Stimulated activated naive B cell treated with anti-CD40 and anti-IgM and Interleukin-4, amounts not matched to agents 10 μg/mL and 1 μg/mL and 100 μg/mL, for 72 hours (primary cell): ENCODE results near the gene TRAPPC3L.

Source experiments
- ATAC-seq, 2 donors: fragments of 150-1000 bp; cut with Tn5 transposase; replicated peaks; 2 replicates each; pipeline ENCODE4 v1.10.0; 2021; ENCODE audit warnings: moderate library complexity in 1 of 2
- DNase-seq: peaks from one replicate; pipeline ENCODE4 v3.0.0; 2021
- H3K27ac Mint-ChIP-seq: one replicate; pipeline ENCODE4 v1.8.0; 2022; ENCODE audit warnings: mild to moderate bottlenecking, mixed read lengths
- H3K27me3 Mint-ChIP-seq, 2 donors: one replicate each; pipeline ENCODE4 v1.8.0; 2022; ENCODE audit warnings: mixed read lengths in 2 of 2
- H3K36me3 Mint-ChIP-seq, 2 donors: one replicate each; pipeline ENCODE4 v1.8.0; 2022; ENCODE audit warnings: mixed read lengths in 2 of 2, mild to moderate bottlenecking in 1 of 2
- H3K4me1 Mint-ChIP-seq, 2 donors: one replicate each; pipeline ENCODE4 v1.8.0; 2022; ENCODE audit warnings: mixed read lengths in 2 of 2, mild to moderate bottlenecking in 1 of 2
- H3K4me3 Mint-ChIP-seq, 2 donors: one replicate each; pipeline ENCODE4 v1.8.0; 2022; ENCODE audit warnings: mild to moderate bottlenecking in 2 of 2, mixed read lengths in 2 of 2, moderate library complexity in 1 of 2
- H3K9me3 Mint-ChIP-seq, 2 donors: one replicate each; pipeline ENCODE4 v1.8.0; 2022; ENCODE audit warnings: mixed read lengths in 2 of 2, mild to moderate bottlenecking in 1 of 2

TRAPPC3L gene

GRCh38 chr6:116542426-116542825 lies 3.1 kb downstream of the TRAPPC3L start:
- Mint-ChIP-seq H3K27me3 (peaks cover 27 to 31% of the 10 kb centered on the region in 2 donors), H3K36me3 (no peaks in the 10 kb centered on the region), H3K4me1 (no peaks in the 10 kb centered on the region), H3K27ac (no peak overlapping the region), H3K4me3 (no peak overlapping the region), H3K9me3 (no peaks in the 10 kb centered on the region)
- DNase-seq (no peak), ATAC-seq (no peak)

DNA sequence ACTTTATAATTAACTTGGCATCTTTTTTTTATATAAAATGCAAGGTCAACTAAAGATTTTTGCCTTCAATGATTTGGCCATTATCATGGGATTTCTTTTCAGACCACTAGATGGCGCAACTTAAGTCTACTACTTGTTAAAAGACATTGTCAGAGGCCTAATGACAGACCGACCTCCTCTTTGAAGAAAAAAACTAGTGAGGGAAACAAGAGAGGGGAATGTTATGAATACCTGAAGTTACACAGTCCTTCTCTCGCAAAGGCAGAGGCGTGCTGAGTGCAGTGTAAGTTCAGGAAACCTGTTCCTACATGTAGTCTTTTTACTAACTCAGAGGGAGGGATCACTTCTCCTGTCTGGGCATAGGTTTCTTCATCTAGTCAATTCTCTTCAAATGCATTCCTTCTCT lies 9.3 kb downstream of the TRAPPC3L start:
- Mint-ChIP-seq H3K9me3 (no peaks in the 10 kb centered on the region), H3K27me3 (peaks cover 16 to 17% of the 10 kb centered on the region in 2 donors), H3K4me3 (no peak overlapping the region), H3K27ac (no peak overlapping the region), H3K4me1 (peaks cover 4 to 9% of the 10 kb centered on the region in 2 donors), H3K36me3 (no peaks in the 10 kb centered on the region)
- peak; percentile 54 to 59 for ATAC-seq
- peak; percentile 3 for DNase-seq

DNA sequence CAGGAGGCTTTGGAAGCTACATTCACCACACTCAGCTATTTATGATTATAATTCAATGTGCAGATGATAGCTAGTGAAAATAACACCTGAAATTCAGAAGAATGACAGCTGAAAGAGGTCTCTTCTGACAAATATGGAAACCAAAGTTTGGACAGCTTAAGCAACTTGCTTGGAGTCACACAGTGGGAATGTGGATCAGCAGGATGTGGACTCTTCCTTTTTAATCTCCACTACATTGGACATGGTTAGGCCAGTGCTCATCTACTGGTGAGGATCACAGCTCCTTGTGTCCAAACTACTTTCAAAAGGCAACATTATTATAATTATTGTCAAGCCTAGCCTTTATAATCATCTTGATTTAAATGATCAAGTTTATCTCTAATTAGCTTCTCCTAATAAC lies 10.4 kb downstream of the TRAPPC3L start:
- Mint-ChIP-seq H3K27me3 (peaks cover 8 to 9% of the 10 kb centered on the region in 2 donors), H3K4me1 (peaks cover 6 to 9% of the 10 kb centered on the region in 2 donors), H3K27ac (no peak overlapping the region), H3K9me3 (no peaks in the 10 kb centered on the region), H3K4me3 (no peak overlapping the region), H3K36me3 (no peaks in the 10 kb centered on the region)
- ATAC-seq (no peak), DNase-seq (no peak)

GRCh38 chr6:116533233-116533957 lies 12.1 kb downstream of the TRAPPC3L start:
- H3K9me3 Mint-ChIP-seq, result no peaks in the 10 kb centered on the region
- no peaks in the 10 kb centered on the region for H3K27me3 Mint-ChIP-seq
- peaks cover 6 to 9% of the 10 kb centered on the region in 2 donors for H3K4me1 Mint-ChIP-seq
- no peaks in the 10 kb centered on the region for H3K36me3 Mint-ChIP-seq
- DNase-seq, result no peak
- H3K27ac Mint-ChIP-seq, result no peak overlapping the region
- no peak for ATAC-seq
- no peak overlapping the region for H3K4me3 Mint-ChIP-seq

GRCh38 chr6:116531675-116532570 lies 13.6 kb downstream of the TRAPPC3L start:
- Mint-ChIP-seq H3K4me1 (peaks cover 6 to 9% of the 10 kb centered on the region in 2 donors), H3K36me3 (no peaks in the 10 kb centered on the region), H3K27ac (no peak overlapping the region), H3K9me3 (no peaks in the 10 kb centered on the region), H3K27me3 (no peaks in the 10 kb centered on the region), H3K4me3 (no peak overlapping the region)
- ATAC-seq, result peak; percentile 90 to 93
- DNase-seq, result peak; percentile 47

GRCh38 chr6:116530436-116530835 lies 15.0 kb downstream of the TRAPPC3L start:
- no peak overlapping the region for H3K4me3 Mint-ChIP-seq
- no peaks in the 10 kb centered on the region for H3K27me3 Mint-ChIP-seq
- H3K27ac Mint-ChIP-seq, result no peak overlapping the region

GRCh38 chr6:116529466-116530290 lies 15.8 kb downstream of the TRAPPC3L start:
- no peaks in the 10 kb centered on the region for H3K36me3 Mint-ChIP-seq
- ATAC-seq (no peak), DNase-seq (no peak)
- H3K27ac Mint-ChIP-seq, result no peak overlapping the region
- peaks cover 4 to 11% of the 10 kb centered on the region in 2 donors for H3K4me1 Mint-ChIP-seq
- H3K4me3 Mint-ChIP-seq, result no peak overlapping the region
- H3K9me3 Mint-ChIP-seq, result no peaks in the 10 kb centered on the region
- H3K27me3 Mint-ChIP-seq, result no peaks in the 10 kb centered on the region

More at GRCh38 chr6:116530436-116530835, 15.0 kb downstream of the TRAPPC3L start:
- no peak for DNase-seq
- no peaks in the 10 kb centered on the region for H3K36me3 Mint-ChIP-seq
- peaks cover 4 to 11% of the 10 kb centered on the region in 2 donors for H3K4me1 Mint-ChIP-seq
- no peaks in the 10 kb centered on the region for H3K9me3 Mint-ChIP-seq
- ATAC-seq, result no peak

GRCh38 chr6:116528780-116529179 lies 16.7 kb downstream of the TRAPPC3L start:
- Mint-ChIP-seq H3K9me3 (no peaks in the 10 kb centered on the region), H3K27me3 (no peaks in the 10 kb centered on the region), H3K4me3 (no peak overlapping the region), H3K36me3 (no peaks in the 10 kb centered on the region), H3K27ac (no peak overlapping the region), H3K4me1 (peaks cover 4 to 11% of the 10 kb centered on the region in 2 donors)
- no peak for DNase-seq
- no peak for ATAC-seq

DNA sequence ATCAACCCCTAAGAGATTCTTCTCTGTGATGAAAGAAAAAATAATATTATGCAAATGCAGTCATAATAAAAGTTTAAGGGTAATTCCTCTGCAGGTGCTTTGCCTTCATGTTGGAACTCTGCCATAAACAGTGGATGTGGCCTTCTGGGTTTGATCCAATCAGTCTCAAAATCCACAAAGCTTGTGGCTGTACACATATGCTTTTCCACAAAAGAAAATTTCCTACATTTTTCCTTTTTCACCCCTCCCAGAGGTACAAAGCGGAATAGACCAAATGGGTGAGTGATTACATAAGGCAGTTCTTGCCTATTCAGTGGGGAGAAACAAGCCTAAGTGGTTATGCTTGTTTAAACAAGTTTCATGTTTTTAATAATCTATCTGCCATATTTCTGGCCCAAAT lies 17.4 kb downstream of the TRAPPC3L start:
- Mint-ChIP-seq H3K36me3 (no peaks in the 10 kb centered on the region), H3K4me3 (no peak overlapping the region), H3K27ac (no peak overlapping the region), H3K4me1 (peaks cover 4 to 11% of the 10 kb centered on the region in 2 donors), H3K27me3 (no peaks in the 10 kb centered on the region), H3K9me3 (no peaks in the 10 kb centered on the region)
- ATAC-seq (peak in 1 of 2 donors; percentile 27), DNase-seq (no peak)

DNA sequence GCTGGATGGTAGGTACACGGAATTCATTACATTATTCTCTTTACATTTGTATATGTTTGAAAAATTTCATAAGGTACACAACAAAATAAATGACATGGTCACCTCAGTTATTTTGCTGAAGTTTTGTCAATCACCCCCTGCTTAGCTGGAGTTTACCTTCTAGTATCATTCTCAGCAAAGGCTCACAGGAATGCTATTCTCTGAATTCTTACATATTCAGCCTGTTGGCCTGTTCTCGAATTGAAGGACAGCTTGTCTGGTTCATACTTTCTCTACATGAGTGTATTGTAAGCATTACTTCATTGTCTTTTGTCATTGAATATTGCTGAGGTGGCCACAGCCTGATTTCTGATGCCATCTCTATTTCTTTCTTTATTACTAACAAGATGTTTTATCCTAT lies 21.2 kb downstream of the TRAPPC3L start:
- Mint-ChIP-seq H3K4me1 (peaks cover 2 to 6% of the 10 kb centered on the region in 2 donors), H3K9me3 (no peaks in the 10 kb centered on the region), H3K4me3 (no peak overlapping the region), H3K27ac (no peak overlapping the region), H3K27me3 (no peaks in the 10 kb centered on the region), H3K36me3 (no peaks in the 10 kb centered on the region)
- no peak for ATAC-seq
- no peak for DNase-seq

DNA sequence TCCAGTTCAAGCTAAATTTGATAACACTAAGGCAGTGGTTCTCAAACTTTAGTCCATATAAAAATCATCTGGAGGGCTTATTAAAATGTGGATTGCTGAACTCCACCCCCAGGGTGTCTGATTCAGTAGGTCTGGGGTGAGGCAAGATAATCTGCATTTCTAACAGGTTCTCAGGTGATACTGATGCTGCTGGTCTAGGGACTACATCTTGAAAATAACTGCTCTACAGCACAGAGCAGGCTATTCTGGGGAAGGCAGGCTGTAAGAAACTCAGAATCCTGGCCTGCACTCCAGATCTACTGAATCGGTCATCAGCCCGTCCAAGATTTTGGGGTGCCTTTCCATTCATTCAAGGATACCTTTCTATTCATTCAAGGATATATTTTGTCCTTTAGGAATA lies 22.6 kb downstream of the TRAPPC3L start:
- Mint-ChIP-seq H3K4me3 (no peak overlapping the region), H3K36me3 (no peaks in the 10 kb centered on the region), H3K4me1 (peaks cover 2 to 6% of the 10 kb centered on the region in 2 donors), H3K27ac (no peak overlapping the region), H3K9me3 (no peaks in the 10 kb centered on the region), H3K27me3 (no peaks in the 10 kb centered on the region)
- no peak for ATAC-seq
- DNase-seq, result no peak

DNA sequence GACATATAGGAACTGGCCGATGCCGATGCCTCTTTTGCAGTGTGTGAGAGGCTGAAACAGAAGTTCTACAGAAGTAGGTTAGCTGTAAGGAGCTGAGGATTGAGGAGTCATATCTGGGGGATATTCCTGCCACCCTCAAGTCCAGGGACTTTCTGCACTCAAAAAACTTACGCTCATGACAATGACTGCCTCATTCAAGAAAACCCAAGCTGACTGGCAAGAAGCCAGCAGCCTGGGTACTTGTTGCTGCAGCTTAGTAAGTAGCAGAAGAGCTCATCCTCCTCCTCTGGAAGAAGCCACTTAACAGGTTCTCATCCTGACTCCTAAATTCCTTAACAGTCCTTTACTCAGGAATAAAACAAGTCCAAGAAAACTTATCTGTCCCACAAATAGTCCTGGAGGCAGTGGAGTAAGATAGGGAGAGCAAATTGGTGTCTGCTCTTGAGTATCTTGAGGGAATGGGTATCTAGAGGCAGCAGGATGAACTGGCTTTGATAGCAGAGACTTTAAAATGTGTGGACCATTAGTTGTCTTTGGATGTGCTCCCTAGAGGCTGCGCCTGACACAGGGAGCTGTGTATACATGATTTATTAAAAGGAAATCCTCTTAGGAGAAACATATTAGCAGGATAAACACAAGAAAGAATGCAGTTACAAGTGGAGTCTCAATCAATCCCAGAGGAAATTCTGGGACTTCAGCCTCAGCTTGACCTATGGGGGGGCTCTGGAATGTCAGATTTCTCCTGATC lies 26.7 kb downstream of the TRAPPC3L start:
- no peak for ATAC-seq
- no peaks in the 10 kb centered on the region for H3K9me3 Mint-ChIP-seq
- H3K36me3 Mint-ChIP-seq, result no peaks in the 10 kb centered on the region
- no peaks in the 10 kb centered on the region for H3K27me3 Mint-ChIP-seq
- DNase-seq, result no peak
- no peak overlapping the region for H3K4me3 Mint-ChIP-seq
- peaks cover 3 to 5% of the 10 kb centered on the region in 2 donors for H3K4me1 Mint-ChIP-seq
- no peak overlapping the region for H3K27ac Mint-ChIP-seq

DNA sequence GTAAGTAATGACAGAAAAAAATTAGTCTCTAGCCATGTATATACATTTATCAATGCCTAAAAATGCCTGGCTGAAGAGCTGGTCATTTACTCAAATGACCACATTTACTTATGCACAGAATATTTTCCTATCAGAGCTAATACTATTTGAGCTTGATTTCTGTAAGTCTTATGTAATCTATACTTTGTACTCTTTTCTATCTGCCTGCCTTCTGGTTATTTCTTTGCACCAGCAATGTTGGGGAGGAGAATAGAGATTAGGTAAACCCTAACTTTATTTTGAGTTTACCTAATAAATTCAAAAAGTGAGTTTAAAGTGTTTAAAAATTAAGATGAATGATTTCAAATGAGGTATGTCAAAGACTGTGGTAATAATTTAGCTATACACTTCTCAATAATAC lies 30.3 kb downstream of the TRAPPC3L start:
- H3K36me3 Mint-ChIP-seq, result no peaks in the 10 kb centered on the region
- H3K27me3 Mint-ChIP-seq, result no peaks in the 10 kb centered on the region
- no peak overlapping the region for H3K27ac Mint-ChIP-seq
- DNase-seq, result no peak
- no peaks in the 10 kb centered on the region for H3K9me3 Mint-ChIP-seq
- H3K4me3 Mint-ChIP-seq, result no peak overlapping the region
- peaks cover 8 to 13% of the 10 kb centered on the region in 2 donors for H3K4me1 Mint-ChIP-seq
- no peak for ATAC-seq
